Fibroblast of gingiva (primary cell): Measurements from ENCODE around the gene DCX.

ENCODE experiments used
- DNase-seq: peaks from one replicate; pipeline ENCODE4 v3.0.0-alpha.2; 2011; ENCODE audit warnings: low read depth

The DCX gene

DNA sequence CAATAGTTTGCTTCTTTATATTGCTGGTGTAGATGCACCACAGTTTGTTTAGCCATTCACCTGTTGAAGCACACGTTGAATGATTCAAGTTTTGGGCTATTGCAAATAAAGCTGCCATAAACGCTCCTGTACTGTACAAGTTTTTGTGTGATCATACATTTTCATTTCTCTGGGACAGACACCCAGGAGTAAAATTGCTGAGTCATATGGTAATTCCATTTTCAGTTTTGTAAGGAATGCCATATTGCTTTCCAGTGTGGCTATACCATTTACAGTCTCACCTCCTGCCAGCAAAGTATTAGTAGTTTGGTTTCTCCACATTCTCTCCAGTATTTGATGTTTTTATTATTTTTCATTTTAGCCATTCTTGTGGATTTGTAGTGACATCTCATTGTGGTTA lies 109.7 kb downstream of the DCX start:
- DNase-seq: no peak

DNA sequence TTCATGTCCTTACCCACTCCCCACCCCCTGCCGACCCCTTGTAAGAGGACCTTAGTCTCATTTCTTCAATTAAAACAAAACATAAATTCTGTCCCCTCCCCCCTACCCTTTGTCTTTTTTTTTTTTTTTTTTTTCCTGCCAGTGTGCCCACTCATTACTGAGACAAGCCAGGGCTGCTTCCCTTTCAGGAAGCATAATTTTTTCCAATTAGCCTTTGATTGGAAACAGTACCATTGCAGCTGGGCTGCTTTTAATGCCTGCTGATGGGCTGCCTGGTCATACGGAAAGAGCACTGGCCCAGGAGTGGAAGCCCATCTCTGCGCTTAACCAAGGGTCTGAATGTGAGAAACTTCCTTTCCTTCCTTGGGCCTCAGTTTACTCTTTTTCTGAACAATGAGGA lies 123.2 kb downstream of the DCX start:
- DNase-seq: no peak

DNA sequence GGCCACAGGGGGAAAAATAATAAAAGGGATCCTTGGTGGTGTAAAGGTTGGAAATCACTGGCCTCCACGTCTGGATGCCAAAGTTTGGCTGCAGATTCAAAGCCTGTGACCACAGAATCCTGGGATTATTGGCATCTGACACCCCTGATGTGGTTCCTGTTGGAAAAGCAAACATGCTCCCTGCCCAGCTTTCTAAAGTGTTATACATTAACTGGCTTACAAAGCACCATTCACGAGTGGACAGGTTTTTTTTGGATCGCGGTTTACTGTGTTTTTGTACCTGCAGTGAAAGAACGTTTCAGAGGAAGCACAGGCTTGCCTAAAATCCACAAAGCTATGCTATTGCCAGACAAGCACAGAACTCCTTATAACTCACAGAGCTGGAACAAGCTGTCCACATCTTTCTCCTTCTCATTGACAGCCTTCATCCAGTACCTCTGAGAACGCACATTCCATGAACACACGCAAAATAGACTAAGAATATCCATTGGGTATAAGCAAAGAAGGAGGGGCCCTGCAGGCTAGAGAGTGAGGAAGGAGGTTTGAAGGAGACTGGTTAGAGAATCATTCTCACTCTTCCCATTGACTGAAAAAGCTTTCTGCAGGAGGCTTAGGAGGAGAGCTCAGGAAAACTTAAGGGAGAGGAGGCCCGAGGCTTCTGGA lies 127.2 kb downstream of the DCX start:
- DNase-seq: no peak

DNA sequence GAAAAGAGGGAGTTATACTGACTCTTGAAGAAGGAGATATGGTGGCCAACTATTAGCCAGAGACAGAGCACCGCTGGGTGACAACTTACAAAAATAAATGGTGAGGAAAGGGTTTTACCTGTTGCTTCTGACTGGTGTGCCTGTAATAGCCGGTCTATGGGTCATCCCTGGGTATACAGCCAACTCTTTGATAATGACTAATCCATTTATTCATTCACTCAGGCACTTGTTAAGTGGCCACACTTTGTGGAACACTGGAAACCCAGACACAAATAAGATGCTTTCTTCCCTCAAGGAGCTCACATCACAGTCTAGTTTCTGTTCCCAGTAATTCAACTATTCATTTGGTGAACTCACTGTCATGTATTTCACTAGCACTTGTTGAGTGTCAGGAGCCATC lies 128.5 kb downstream of the DCX start:
- DNase-seq: no peak

DNA sequence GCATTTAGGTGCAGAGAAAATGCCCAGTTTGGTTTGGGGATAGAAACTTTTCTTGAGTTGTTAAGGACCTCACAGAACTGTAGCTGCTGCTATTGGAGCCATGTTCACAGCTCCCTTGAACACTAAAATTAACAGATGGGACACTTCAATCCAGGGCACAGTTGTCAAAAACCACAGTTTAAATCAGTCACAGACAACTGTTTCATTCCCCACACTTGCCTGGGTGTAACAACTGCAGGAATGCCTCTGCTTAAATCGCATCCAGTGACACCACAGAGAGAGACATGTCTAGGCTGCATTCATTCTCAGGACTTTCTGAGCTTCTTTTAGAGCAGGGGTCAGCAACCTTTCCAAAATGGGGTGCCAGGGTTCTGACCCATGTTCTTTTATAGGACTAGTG lies 129.0 kb downstream of the DCX start:
- DNase-seq: no peak

DNA sequence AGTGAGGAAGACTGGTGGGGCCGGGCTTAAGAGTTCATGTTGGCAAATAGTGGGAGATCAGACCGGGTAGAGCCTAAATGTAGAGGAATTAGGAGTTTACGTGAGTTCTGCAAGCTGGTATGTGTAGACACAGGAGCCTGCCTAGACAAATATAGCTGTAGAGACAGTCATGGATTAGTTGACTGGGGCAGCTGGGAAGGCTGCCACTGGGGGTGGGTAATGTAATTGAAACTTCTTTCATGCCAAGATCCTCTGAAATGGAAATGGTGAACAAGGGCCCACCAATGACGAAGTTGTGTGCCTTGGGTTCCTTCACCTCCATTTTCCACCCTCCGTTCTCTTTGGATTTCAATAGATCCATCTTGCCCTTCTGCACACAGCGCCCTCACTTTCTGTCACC lies 129.9 kb downstream of the DCX start:
- no peak for DNase-seq

DNA sequence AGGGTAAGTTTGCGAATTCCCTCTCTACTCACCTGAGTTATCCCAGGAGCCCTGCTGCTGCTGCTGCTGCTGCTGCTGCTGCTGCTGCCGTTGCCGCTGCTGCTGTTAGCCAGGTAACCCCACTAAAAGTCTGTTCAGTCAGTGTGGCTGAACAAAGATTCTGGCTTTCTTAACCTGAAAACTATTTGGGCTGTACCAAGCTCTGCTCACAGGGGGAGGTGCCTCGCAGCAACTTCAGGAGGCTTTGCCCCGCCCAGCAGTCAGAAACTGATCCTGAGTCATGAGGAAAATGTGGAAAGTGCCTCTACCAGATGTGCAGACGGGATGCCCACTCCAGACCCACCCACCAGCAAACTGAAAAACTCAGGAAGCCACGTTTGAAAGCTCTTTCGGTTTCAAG lies 141.7 kb downstream of the DCX start, which contains the start of gene CAPN6:
Gene CAPN6, minus strand, starts transcription at position 145 of the 400 bp plus-strand sequence. CDS start 6,547 bp downstream, outside the sequence.
- DNase-seq: no peak

DNA sequence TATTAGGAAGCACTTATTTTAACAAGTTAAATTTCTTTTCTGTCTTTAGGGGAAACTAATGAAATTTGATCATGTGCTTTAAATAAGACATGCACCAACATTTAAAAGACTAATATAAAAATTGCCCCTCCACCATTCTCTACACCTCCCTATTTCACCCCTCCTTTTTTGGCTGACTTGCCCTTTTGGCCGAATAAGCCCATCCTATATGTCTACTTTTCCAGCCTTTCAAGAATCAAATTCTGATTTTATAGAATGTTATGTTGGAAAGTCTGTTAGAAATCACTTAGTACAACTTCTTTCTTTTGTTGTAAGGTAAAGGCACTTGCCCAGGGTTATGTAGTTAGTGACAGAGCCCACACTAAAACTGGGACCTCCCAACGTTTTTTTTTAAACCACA lies 143.5 kb downstream of the DCX start:
- no peak for DNase-seq

DNA sequence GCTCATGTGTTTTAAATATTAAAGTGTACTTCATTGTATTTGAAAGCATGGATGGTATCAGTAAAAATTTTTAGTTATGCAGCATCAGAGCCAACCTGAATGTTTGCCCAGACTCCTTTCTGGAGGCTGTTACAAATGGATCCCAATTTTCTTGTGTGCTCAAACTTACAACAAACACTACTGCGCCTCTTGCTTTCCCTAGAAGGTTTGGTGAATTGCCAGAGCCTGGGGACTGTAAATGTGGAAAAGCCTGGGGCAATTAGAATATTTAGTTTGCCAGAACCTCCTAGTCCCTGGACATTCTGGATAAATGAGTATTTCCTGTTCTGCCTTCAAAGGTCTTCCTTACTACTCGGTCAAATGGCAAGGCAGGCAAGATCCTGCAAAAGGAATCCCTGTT lies 146.5 kb downstream of the DCX start:
- no peak for DNase-seq

DNA sequence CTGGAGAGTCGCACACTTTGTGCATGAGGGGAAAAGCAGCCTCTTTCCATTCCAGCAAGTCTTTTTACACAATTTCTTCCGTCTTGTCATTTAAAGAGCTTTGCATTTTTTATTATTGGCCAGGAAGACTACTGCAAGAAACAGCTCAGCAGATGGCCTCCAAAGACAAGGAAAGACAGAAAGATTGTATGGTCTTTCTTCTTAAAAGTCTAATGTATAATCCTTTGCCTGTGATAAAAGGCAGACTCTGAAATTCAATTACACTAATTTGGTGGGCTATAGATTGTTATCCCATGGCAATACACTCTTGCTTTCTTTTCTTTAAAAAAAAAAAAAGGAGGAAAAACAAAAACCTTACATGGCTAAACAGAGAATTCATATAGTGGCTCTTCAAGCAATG lies 147.6 kb downstream of the DCX start:
- DNase-seq: no peak

DNA sequence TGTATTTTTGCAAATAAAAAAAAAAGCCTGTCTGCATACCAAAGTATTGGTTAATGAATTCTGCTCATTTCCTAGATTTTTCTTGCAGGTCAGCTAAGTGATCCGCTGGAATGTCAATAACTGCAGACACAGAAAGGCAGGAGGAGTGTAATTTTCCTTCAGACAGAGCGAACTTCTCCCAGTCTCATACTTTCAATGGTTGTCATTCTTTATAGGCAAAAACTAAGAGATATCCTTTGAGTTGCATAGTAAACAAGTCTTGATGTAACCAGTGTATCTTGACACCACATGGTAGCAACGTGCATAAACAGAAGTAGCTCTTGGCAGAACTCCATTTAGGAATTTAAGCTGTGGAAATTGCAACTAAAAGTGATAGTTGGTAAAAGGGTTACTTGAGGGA lies 149.9 kb downstream of the DCX start:
- no peak for DNase-seq

DNA sequence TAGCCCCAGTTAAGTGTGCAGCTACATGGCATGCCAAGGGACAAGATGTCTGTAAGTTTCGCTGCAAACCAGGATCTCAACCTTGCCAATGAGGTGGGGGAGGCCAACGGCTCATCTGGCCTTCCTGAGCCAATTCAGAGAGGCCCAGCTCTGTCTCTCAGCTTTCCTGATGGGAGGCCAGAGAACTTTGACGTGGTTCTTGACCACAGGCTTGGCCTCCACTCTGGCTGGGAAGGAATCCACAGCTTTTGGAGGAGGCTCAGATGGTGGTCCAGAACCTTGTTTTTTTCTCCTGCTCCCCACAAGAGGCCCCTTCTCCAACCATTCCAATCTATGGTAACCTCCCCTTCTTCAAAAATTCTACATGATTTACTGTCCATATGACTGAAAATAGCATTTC lies 151.5 kb downstream of the DCX start:
- no peak for DNase-seq

DNA sequence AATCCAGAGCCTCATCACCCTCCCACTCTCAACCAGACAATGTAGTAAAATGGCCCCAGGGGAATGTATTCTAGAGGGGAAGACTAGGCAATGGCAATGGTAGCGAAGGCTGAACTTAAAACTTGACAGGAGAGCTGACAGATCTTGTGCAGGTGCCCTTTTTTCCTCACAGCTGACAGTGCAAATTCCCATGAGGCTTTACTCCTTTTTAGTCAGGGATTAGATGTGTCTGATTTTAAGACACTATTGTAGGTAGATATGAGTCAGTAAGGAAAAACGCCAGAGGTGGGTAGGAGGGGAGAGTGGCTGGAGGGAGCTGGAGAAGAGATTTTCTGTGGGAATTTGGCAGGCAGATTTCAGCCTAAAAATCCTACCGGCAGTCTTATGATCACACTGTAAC lies 152.4 kb downstream of the DCX start:
- no peak for DNase-seq

DNA sequence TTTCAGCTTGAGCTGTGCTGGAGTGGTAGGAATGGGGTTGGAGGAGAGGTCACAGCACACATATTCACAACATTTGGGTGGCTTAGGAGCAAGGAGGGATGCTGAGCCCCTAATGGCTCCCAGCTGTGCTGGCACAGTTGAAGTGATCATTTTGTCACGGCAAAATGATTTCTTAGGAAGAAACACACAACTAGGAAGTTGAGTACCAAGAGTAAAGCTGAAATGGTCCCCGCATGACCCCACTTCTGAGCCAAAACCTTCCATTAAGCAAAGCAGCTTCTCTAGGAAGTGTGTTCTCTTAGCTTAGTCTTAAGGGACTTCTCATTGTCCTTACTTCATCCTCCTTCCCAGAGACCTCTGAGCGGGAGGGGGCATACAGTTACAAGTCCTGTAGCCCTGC lies 154.3 kb downstream of the DCX start:
- DNase-seq: no peak

DNA sequence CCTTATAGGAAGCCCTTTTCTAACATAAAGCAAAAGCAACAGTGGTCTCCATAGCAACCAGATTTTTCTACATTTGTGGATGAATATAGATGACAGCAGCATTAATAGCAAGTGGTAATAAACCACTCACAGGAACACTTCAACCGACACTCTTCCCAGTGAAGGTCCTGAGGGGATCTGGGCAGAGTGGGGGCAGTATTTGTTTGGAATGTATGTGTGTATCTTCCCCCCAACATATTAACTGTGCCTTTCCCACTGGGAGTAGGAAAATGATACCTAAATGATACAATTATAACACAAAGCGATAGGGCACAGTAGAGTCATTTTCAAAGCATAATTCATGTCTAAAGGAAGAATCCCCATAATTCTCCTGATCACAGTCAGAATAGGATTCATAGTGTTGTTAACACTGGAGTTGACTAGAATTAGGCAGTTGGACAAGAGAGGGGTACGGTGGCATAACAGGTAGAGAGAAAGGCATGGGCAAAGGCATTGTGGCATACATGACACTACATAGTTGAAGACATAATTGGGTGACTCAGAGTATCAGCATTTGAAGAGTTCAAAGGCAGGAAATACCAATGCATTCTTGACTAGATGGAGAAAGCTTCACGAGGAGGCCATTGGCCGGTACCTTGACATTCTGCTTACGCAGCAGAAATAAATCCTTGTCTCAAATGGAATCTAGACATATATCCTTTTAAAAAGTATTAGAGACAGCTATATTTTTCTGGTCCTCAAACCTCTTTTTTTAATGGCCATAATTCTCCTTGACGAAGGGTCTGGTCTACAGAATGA lies 156.9 kb downstream of the DCX start:
- DNase-seq: no peak

DNA sequence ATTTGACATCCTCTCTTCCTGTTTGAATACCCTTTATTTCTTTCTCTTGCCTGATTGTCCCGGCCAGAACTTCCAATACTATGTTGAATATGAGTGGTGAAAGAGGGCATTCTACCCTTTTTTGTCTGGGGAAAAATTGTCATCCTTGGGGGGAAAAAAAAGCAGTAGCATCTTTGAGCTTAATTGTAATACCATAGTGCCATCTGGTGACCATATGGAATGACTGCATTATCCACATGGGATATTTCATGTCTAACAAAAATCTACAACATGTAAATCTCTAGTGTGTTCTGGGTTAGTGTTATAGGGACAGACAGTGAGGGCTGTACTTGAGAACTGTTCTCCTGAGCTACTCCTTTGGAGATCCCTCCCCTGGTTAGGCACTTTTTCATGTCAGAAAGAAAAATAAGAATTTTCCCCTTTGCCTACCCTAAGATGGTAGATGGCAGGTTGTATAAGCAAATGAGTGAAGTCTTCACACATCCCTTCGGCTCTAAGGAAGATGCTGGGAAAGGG lies 167.7 kb downstream of the DCX start:
- DNase-seq: no peak
